Measurements from ENCODE around the gene PPP2R5D. TPM values are rescaled to one million over a fixed set of nuclear protein-coding genes. Genes with fewer than 3 reads are reported as not detected.

PPP2R5D gene
- total and polyA plus RNA-seq, 2 of the 8 experiments (the other 6 are each of a cell fraction or from before 2014, with no cell fraction given), result 52.1 to 55.7 TPM

GRCh38 chr6:43053545-43054205 is 69.3 kb downstream of the PPP2R5D start, which contains the start of gene CUL7 (continued):
- 0 out of 4 replicates have a peak, but pooled peaks of 1 of the 2 experiments have one; percentile 0 for TF ChIP-seq RAD21 (IDR thresholded peaks at IDR 0.05 in 1 of 2, conservative IDR thresholded peaks at IDR 0.05 in 1 of 2; ENCODE audit: low read depth in 2 of 2, low read length in 2 of 2)
- no peak for TF ChIP-seq USF2 (IDR thresholded peaks at IDR 0.05; ENCODE audit: low read length)
- TF ChIP-seq MAX (IDR thresholded peaks at IDR 0.05), result no peak
- TF ChIP-seq SAP30 (IDR thresholded peaks at IDR 0.05; ENCODE audit: insufficient read depth, insufficient replicate concordance, low read length), result no peak
- no peak for TF ChIP-seq SP2 (IDR thresholded peaks at IDR 0.05; ENCODE audit: low read length)
- TF ChIP-seq TAF7 (optimal IDR thresholded peaks at IDR 0.05; ENCODE audit: borderline replicate concordance, low read depth, low read length), result no peak
- no peak for TF ChIP-seq NANOG (IDR thresholded peaks at IDR 0.05; ENCODE audit: insufficient read depth, low read depth, low read length, poor library complexity, severe bottlenecking)
- no peak for TF ChIP-seq JUN (IDR thresholded peaks at IDR 0.05; ENCODE audit: low read depth, low read length)
- no peak for TF ChIP-seq BACH1 (IDR thresholded peaks at IDR 0.05; ENCODE audit: low read length)
- no peak for TF ChIP-seq KDM1A (IDR thresholded peaks at IDR 0.05; ENCODE audit: borderline replicate concordance, low read length)
- no peak for TF ChIP-seq CEBPB (IDR thresholded peaks at IDR 0.05; ENCODE audit: low read depth, low read length)
- TF ChIP-seq SIN3A (conservative IDR thresholded peaks at IDR 0.05 in 1 of 2, IDR thresholded peaks at IDR 0.05 in 1 of 2; ENCODE audit: low read depth in 1 of 2, low read length in 2 of 2), result peak in 1 of 2 experiments; percentile 62; a peak in 3 of 4 replicates
- TF ChIP-seq JUND (IDR thresholded peaks at IDR 0.05; ENCODE audit: low read length), result no peak
- TF ChIP-seq BRCA1 (IDR thresholded peaks at IDR 0.05; ENCODE audit: low read depth, low read length), result no peak
- peak; percentile 60; the same call in 1 of the 2 replicates for TF ChIP-seq YY1 (IDR thresholded peaks at IDR 0.05; ENCODE audit: low read depth, low read length)
- no peak for TF ChIP-seq RXRA (IDR thresholded peaks at IDR 0.05; ENCODE audit: insufficient read depth, low read depth, low read length)
- TF ChIP-seq EZH2 (IDR thresholded peaks at IDR 0.05; ENCODE audit: low read depth, low read length, severe bottlenecking), result no peak
- TF ChIP-seq ATF3 (IDR thresholded peaks at IDR 0.05; ENCODE audit: insufficient read depth, low read depth, low read length), result no peak
- no peak for TF ChIP-seq SUZ12 (IDR thresholded peaks at IDR 0.05; ENCODE audit: low read length)
- no peak for TF ChIP-seq RFX5 (IDR thresholded peaks at IDR 0.05; ENCODE audit: borderline replicate concordance, low read depth, low read length)
- TF ChIP-seq NRF1 (IDR thresholded peaks at IDR 0.05; ENCODE audit: low read depth, low read length), result no peak; the same call in 1 of the 2 replicates
- TF ChIP-seq POU5F1 (IDR thresholded peaks at IDR 0.05; ENCODE audit: low read depth, low read length), result no peak

All from H1 (cell line).